Raji (cell line): ENCODE results near the gene ZFP91.

Source experiments
- POLR2A ChIP-seq: IDR thresholded peaks from 2 replicates; pipeline ENCODE4 v1.6.1; 2011; ENCODE audit warnings: low read depth, low read length, control low read depth; ENCODE audit not compliant: insufficient read depth

The ZFP91 gene

GRCh38 chr11:58615559-58615958, 36.7 kb downstream of the ZFP91 start:
- TF ChIP-seq POLR2A: no peak

DNA sequence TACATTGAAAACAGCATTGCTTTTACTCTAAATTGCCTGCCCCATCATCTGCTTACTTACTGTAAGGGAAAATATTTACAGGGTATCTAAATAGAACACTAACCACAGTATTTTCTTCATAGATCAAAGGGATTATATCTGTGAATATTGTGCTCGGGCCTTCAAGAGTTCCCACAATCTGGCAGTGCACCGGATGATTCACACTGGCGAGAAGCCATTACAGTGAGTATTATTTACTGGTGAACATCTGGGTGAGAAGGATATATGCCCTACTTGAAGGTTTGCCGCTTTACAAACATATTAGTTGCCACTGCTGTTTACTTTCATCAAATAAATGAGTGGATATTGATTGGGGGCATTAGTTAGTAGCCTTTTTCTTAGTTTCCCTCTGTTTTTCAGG, 37.7 kb downstream of the ZFP91 start:
- no peak for TF ChIP-seq POLR2A

DNA sequence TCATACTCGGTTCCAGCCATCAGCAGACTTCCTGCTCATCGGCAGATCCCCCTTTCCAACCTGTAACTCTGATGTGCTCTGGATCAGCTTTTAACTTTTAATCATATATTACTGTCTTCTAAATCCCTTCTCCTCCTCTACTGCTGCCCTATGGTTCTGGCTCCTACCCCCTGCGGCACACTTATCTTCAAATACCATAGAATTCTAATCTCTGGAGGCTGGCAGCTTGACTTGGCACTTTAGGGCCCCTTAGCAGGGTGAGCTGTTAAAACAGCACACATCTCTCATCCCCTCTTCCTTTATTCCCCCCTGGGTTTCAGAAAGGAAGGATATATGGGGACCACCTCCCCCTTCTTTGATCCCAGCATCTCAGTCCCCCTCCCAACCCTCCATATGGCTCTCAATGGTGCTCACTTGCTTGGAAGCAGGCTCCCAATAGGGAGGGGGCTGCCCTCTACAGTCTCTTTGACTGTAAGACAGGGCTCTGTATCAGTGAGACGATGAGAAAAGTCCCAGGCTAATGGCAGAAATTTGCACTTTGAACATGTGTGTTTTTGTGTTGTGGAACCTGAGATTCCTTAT, 39.2 kb downstream of the ZFP91 start:
- no peak for TF ChIP-seq POLR2A

DNA sequence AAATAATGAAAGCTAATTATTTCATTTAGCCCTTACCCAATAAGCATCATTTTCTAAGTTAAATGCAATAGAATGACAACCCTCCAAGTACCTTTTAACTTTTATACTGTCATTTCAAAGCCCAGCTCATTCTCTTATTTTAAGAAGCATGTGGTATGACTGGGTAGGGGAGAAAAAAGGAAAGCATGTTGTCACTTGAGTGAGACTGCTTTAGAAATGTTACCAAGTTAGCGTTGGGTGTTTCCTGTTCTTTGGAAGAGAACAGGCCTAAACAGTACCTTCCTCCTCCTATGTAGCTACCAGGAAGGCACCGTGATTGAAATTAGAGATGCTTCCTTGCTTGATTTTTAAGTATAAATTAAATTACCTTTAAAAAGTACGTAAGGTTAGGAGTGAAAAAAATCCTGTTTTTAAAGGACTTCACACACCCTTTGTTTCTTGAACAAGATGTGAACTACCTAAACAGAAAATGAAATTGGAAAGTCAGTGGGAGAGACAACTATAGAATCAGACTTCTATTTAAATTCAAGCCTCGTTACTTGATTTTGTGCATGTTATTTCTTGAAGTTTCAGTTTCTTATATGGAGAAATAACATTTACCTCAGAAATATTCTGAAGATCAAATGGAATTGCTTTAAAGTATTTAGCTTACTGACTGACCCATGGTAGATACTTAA, 42.9 kb downstream of the ZFP91 start:
- no peak for TF ChIP-seq POLR2A

- TF ChIP-seq POLR2A: no peak
Measured at GRCh38 chr11:58622344-58622743, 43.5 kb downstream of the ZFP91 start, which contains the start of gene CNTF. Gene CNTF (plus strand): TSS chr11:58622665. CDS start chr11:58622753, 88 bp downstream.

GRCh38 chr11:58625086-58625485, 46.2 kb downstream of the ZFP91 start:
- TF ChIP-seq POLR2A: no peak

DNA sequence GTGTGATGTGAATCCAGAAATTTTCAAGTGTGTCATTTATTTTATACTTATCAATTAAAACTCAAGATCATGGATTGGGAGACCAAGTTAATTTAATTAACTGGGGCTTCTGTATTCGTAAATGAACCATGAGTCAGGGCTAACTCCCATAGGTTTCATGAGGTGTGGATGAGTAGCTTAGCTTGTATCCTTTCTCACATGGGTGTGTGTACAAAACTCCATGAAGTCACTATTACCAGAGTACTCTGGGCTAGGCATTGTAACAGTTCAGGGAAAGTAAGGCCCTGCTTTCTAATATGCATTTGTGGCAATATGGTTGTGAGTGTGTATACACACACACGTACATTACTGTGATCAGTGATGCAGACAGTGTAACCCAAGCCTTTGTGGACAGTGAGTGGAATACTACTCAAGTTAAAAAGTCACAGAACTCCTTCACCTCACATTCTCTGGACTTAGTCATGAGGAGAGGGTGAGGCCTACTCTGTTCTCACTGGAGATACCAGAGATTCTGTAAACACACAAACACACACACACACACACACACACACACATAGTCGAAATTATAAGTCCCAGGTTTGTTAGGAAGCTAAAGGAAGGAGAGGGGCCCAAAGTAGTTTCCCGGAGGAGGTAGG, 47.1 kb downstream of the ZFP91 start:
- no peak for TF ChIP-seq POLR2A

GRCh38 chr11:58626934-58627483, 48.1 kb downstream of the ZFP91 start:
- no peak for TF ChIP-seq POLR2A

GRCh38 chr11:58628446-58628845, 49.6 kb downstream of the ZFP91 start:
- TF ChIP-seq POLR2A: no peak

GRCh38 chr11:58629857-58630256, 51.0 kb downstream of the ZFP91 start:
- TF ChIP-seq POLR2A: no peak

DNA sequence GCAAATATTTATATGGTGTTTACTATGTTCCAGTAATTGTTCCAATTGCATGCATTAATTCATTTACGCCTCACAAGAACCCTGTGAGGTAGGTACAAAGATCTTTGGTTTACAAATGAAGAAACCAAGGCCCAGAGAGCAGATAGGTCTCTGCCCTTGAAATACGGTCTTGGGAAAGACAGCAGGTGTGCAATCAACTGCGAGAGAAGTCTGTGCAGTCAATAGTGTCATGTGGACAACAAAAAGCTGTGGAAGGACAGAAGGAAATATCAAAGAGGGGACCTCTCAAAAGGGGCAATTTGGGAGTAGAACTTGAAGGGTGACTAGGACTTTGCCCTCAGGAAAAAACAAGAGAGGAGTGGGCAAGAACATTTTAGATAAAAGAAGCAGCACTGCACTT, 52.5 kb downstream of the ZFP91 start:
- TF ChIP-seq POLR2A: no peak

DNA sequence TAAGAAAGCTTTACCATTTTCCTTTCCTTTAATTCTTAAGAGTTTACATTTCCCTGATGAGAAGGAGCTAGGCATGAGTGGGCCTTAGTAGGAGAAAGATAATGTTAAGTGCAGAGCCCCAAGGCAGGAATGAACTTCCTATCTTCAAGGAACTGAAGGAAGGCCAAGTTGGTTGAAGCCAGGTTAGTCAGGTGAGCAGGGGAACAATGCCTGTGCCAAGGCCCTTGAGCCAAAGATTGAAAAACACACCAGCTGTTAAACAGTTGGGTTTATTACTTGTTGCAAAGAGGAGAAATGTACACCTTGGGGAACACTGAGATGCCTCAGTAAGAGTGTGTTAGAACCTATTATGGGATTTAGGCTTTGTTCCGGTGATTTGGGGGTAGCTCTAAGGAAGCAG, 53.6 kb downstream of the ZFP91 start:
- no peak for TF ChIP-seq POLR2A

- TF ChIP-seq POLR2A: no peak
Measured at GRCh38 chr11:58636587-58636986, 57.7 kb downstream of the ZFP91 start.

GRCh38 chr11:58637371-58637770, 58.5 kb downstream of the ZFP91 start:
- TF ChIP-seq POLR2A: no peak

- TF ChIP-seq POLR2A: no peak
Measured at GRCh38 chr11:58639103-58639502, 60.2 kb downstream of the ZFP91 start.

DNA sequence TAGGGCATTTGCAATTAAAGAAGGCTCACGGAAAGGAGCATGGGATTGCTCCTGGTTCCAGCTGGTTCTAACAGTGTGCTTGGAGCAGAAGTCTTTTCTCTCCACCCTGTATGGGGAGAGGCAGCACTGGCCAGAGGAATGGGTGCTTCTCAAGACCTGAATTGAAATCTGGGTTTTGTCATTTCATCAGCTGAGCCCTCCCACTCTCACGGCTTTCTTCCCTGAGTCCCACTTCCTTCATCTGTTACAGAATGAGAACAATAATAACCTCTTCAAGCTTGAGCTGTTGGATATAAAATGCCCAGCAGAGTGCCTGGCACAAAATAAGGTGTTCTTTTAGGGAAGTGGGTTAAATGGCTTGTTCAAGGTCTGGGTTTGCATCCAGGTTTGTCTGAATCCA, 60.8 kb downstream of the ZFP91 start:
- no peak for TF ChIP-seq POLR2A
